Adrenal gland (tissue), 12 donors: ENCODE results near the gene DNAH11. TPM values are rescaled to one million over a fixed set of nuclear protein-coding genes. Genes with fewer than 3 reads are reported as not detected.

Experiments
- DNase-seq, 7 donors: peaks; one replicate each; pipeline ENCODE4 v3.0.0-alpha.2; 2019 to 2020
- H3K27ac ChIP-seq, 5 donors: fragments of 200-600 bp; sonication (generic) in 4 of 5; 1 replicate in 3 of 5; 2 replicates in 2 of 5; pipeline versions ENCODE4 v1.5.1 to v1.8.0; 2016 to 2020; ENCODE audit warnings: mild to moderate bottlenecking in 1 of 5
- H3K27me3 ChIP-seq: fragments of 200-600 bp; 2 replicates; pipeline ENCODE4 v1.8.0; 2021
- H3K36me3 ChIP-seq, 2 donors: fragments of 200-600 bp; replicated peaks in 1 of 2; 1 replicate in 1 of 2; 2 replicates in 1 of 2; pipeline versions ENCODE4 v1.5.1 to v1.8.0; 2018 to 2022
- H3K4me1 ChIP-seq, 2 donors: fragments of 200-600 bp; replicated peaks in 1 of 2; 1 replicate in 1 of 2; 2 replicates in 1 of 2; pipeline versions ENCODE4 v1.5.1 to v1.8.0; 2018 to 2021
- H3K4me3 ChIP-seq, 4 donors: fragments of 200-600 bp; sonication (generic) in 3 of 4; one replicate each; pipeline ENCODE4 v1.5.1; 2016 to 2018
- H3K9me3 ChIP-seq, 3 donors: fragments of 200-600 bp; sonication (generic) in 1 of 3; replicated peaks in 1 of 3; 1 replicate in 2 of 3; 2 replicates in 1 of 3; pipeline versions ENCODE4 v1.5.1 to v1.8.0; 2016 to 2021
- POLR2A ChIP-seq, 2 donors: fragments of 450-650 bp; IDR thresholded peaks; one replicate each; pipeline ENCODE4 v1.6.1; 2017; ENCODE audit warnings: antibody characterized with exemption in 2 of 2, mild to moderate bottlenecking in 2 of 2, moderate library complexity in 1 of 2
- WGBS, 4 donors: extraction: QIAGEN DNeasy Blood & Tissue Kit in 2 of 4; methylation state at CpG; one replicate each; pipeline versions ENCODE4 v1.1.5 to v1.1.7; 2013 to 2017; 5-methylcytosine and 5-hydroxymethylcytosine counted together
- intact Hi-C, 2 donors: fragments of 100-400 bp; cut with DNase I; formaldehyde crosslinking; loops; one replicate each; pipeline versions ENCODE4 v1.14.1 to v1.15.0; 2022 to 2023
- polyA plus RNA-seq, 3 donors: library from polyadenylated mRNA; stranded (reverse); fragments of 200-250 nt in 2 of 3; fragments of 350-450 nt in 1 of 3; fragmentation: Illumina TruSeq in 1 of 3; extraction: RNeasy Lipid Tissue Mini Kit (QIAGEN cat#74804) in 1 of 3; gene quantifications; one replicate each; pipeline ENCODE4 v1.2.3, GENCODE V29; 2013 to 2014
- total RNA-seq, 9 donors: library from RNA; depleted of rRNA in 4 of 9; stranded (reverse); fragments of >200 nt in 4 of 9; fragments of 120-200 nt in 1 of 9; fragmentation: NEBNext Ultra II Directional in 1 of 9; extraction: Animal tissue kit (Norgen Biotek cat#: 25700) in 1 of 9; gene quantifications; one replicate each; pipeline versions ENCODE4 v1.1.0 to v1.2.4, GENCODE V29; 2013 to 2023
- TF ChIP-seq, protein P1 (sequence below), 6 experiments: fragments of 450-650 bp in 4 of 6; fragments of 200-600 bp in 2 of 6; sonication (generic) in 1 of 6; IDR thresholded peaks; 1 replicate in 5 of 6; 2 replicates in 1 of 6; pipeline versions ENCODE4 v1.5.1 to v1.8.0; 2016 to 2021; ENCODE audit warnings: antibody characterized with exemption in 6 of 6, mild to moderate bottlenecking in 2 of 6, moderate library complexity in 1 of 6
- donor health status: healthy with polysubstance abuse.
- donor health status: Bipolar disorder and iron deficiency.
- donor health status: DM: yes; HTN: yes; CAD: no.
- donor health status: DM: no; HTN: no; CAD: no.
- donor health status: DM: no; HTN: no; CAD: no.
- donor health status: DM: yes; HTN: yes; CAD: no.

The DNAH11 gene
- total and polyA plus RNA-seq, 12 donors = 5.1 to 77.7 (median 23.1) TPM

DNA sequence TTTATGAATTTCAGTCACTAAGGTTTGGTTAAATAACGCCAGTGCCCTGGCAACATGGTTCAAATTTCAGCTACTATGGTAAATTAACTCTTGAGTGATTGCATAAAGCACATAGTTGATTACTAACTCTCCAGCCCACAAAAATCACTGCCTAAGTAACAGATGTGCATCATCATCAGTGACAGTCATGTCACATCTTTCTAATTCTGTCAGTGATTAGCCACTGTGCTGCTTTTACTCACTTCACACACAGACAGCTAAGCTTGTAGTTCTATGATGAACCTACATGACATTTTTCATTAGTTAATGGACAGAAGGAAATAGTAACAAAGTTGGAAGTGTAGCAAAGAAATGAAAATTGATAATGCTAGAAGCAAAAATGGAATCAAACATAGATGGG, 108.9 kb downstream of the DNAH11 start:
- Histone ChIP-seq H3K4me3 (no peak overlapping the region), H3K27ac (no peak overlapping the region), H3K36me3 (no peaks in the 10 kb centered on the region), H3K9me3 (no peaks in the 10 kb centered on the region), H3K27me3 (no peaks in the 10 kb centered on the region), H3K4me1 (no peaks in the 10 kb centered on the region)
- 44 to 68% (median 64%) methylated on average over 1 of the region's 1 CpG for WGBS, 4 donors
- no peak for DNase-seq
- intact Hi-C loops = no loop called here
- TF ChIP-seq, protein P1, sequence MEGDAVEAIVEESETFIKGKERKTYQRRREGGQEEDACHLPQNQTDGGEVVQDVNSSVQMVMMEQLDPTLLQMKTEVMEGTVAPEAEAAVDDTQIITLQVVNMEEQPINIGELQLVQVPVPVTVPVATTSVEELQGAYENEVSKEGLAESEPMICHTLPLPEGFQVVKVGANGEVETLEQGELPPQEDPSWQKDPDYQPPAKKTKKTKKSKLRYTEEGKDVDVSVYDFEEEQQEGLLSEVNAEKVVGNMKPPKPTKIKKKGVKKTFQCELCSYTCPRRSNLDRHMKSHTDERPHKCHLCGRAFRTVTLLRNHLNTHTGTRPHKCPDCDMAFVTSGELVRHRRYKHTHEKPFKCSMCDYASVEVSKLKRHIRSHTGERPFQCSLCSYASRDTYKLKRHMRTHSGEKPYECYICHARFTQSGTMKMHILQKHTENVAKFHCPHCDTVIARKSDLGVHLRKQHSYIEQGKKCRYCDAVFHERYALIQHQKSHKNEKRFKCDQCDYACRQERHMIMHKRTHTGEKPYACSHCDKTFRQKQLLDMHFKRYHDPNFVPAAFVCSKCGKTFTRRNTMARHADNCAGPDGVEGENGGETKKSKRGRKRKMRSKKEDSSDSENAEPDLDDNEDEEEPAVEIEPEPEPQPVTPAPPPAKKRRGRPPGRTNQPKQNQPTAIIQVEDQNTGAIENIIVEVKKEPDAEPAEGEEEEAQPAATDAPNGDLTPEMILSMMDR (IDR thresholded peaks at IDR 0.05) = no peak
- no peak for TF ChIP-seq POLR2A (IDR thresholded peaks at IDR 0.05)

DNA sequence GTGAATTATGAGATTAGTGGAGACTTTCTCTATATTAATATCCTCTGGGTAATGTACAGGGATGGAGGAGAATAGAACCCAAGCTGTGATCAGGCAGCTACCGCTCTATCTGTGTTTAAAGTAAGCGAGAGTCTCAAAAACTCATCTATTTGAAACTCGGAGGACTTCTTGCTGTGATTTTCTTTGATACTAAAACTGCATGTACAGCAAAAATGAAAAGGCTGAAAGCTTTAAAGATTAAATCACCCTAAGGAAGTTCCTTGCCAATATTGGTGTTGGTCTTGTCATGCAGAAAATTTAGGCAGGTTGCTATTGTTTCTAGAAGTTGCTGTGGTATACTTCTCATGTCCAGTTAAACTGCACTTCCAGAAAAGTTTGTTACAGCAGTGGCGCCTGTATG, 110.8 kb downstream of the DNAH11 start:
- TF ChIP-seq, protein P1 (IDR thresholded peaks at IDR 0.05) = no peak
- TF ChIP-seq POLR2A (IDR thresholded peaks at IDR 0.05) = no peak
- no peak for DNase-seq
- Histone ChIP-seq H3K9me3 (no peaks in the 10 kb centered on the region), H3K36me3 (no peaks in the 10 kb centered on the region), H3K4me1 (no peaks in the 10 kb centered on the region), H3K27me3 (no peaks in the 10 kb centered on the region), H3K4me3 (no peak overlapping the region), H3K27ac (no peak overlapping the region)
- WGBS, 4 donors = 89 to 99% (median 93%) methylated on average over 4 of the region's 4 CpGs
- intact Hi-C loops = no loop called here

DNA sequence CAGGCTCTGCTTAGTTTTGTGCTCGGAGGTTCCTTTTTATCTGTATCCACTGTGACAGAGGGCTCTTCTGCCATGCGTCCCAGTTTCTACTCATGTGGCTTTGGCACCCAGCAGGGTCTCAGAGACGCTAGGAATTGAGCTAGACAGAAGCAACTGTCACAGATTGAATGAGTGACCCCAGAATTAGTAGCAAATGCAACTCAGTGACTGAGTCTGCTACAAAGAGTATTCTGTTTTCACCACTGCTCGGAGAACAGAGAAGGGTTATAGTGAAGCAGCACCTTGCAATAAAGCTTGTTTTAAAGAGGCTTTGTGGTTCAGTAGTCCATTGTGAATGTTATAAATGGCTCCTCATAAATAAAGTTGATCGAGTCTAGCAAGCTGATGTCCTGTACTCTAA, 113.2 kb downstream of the DNAH11 start:
- intact Hi-C loops = no loop called here
- WGBS, 4 donors = 76 to 85% (median 82%) methylated on average over 5 of the region's 5 CpGs
- H3K27me3 ChIP-seq = no peaks in the 10 kb centered on the region

DNA sequence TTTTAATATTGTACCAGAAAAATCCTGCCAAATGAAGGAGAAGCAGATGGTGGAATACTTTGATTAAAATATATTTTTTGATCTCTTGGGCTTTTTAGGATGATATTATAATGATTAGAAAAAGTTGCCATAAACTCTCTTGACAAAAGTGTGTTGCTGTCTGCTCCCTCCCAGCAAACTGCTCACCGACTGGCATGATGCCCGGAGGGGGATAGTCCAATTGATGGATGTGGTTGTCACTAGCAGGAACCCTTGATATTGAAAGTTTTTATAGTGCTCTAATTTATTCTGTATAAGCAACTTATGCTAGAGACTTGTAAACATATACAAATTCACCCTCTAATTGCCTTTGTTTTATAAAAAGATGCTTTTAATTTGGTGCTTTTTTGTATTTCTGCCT, 114.0 kb downstream of the DNAH11 start:
- WGBS, 4 donors = 38 to 60% (median 55%) methylated on average over 2 of the region's 2 CpGs

More for the DNA sequence above, 113.2 kb downstream of the DNAH11 start:
- peaks cover 0 to 3% (median 0%) of the 10 kb centered on the region in 3 donors for H3K9me3 ChIP-seq
- TF ChIP-seq POLR2A (IDR thresholded peaks at IDR 0.05) = no peak
- TF ChIP-seq, protein P1 (IDR thresholded peaks at IDR 0.05) = no peak
- DNase-seq = no peak
- no peaks in the 10 kb centered on the region for H3K36me3 ChIP-seq
- no peak overlapping the region for H3K27ac ChIP-seq
- no peaks in the 10 kb centered on the region for H3K4me1 ChIP-seq
- H3K4me3 ChIP-seq = no peak overlapping the region

More for the DNA sequence above, 114.0 kb downstream of the DNAH11 start:
- Histone ChIP-seq H3K4me3 (no peak overlapping the region), H3K36me3 (no peaks in the 10 kb centered on the region), H3K27me3 (no peaks in the 10 kb centered on the region), H3K9me3 (peaks cover 0 to 7% (median 0%) of the 10 kb centered on the region in 3 donors), H3K27ac (no peak overlapping the region), H3K4me1 (no peaks in the 10 kb centered on the region)
- TF ChIP-seq, protein P1 (IDR thresholded peaks at IDR 0.05) = no peak
- no peak for TF ChIP-seq POLR2A (IDR thresholded peaks at IDR 0.05)
- DNase-seq = peak in 3 of 7 donors; percentile 7 to 17 (median 13)
- intact Hi-C loops = no loop called here
